GM12801 (cell line): Measurements from ENCODE around the gene EP400.

Experiments
- TF ChIP-seq, protein P1 (sequence below): IDR thresholded peaks from one replicate; pipeline ENCODE4 v1.5.1; 2011; ENCODE audit warnings: control low read depth; ENCODE audit not compliant: insufficient read length; ENCODE audit errors: extremely low read depth

The EP400 gene

DNA sequence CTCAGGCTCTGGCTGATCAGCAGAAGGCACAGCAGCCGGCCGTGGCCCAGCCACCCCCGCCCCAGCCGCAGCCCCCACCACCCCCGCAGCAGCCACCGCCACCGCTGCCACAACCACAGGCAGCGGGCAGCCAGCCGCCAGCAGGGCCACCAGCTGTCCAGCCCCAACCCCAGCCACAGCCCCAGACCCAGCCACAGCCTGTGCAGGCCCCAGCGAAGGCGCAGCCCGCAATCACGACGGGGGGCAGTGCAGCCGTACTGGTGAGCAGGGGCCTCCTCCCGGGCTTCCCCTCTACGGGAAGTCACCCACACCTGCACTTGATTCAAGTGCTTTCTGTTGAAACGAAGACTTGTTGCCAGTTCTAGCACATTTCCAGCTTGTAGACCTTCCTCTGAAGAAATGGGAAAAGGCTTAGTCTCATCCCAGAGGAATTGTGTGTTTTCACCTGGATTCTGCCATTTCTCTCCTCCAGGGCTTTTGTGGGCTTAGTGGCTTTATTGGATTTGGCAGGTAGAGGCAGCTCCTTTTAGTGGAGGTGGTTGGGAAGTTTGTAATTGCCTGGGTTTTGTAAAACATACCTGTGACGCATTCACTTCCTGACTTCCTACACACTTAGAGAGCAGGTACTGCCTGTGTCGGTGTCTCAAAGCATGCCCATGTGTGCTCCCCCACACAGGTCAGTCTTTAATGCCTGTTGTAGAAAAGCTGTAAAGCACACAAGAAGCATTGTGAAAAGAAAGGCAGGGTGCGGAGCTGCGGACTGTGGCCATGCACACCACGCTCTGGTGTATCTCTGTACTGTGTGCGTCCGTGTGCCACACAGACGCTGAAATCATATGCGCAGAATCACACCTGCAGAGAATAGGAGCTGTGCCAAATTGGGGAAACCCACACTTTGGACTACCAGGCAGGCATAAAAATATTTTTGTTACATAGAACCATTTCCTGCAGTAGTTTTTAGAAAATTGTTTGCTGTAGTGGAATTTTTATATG, 103.9 kb downstream of the EP400 start:
- TF ChIP-seq, protein P1, sequence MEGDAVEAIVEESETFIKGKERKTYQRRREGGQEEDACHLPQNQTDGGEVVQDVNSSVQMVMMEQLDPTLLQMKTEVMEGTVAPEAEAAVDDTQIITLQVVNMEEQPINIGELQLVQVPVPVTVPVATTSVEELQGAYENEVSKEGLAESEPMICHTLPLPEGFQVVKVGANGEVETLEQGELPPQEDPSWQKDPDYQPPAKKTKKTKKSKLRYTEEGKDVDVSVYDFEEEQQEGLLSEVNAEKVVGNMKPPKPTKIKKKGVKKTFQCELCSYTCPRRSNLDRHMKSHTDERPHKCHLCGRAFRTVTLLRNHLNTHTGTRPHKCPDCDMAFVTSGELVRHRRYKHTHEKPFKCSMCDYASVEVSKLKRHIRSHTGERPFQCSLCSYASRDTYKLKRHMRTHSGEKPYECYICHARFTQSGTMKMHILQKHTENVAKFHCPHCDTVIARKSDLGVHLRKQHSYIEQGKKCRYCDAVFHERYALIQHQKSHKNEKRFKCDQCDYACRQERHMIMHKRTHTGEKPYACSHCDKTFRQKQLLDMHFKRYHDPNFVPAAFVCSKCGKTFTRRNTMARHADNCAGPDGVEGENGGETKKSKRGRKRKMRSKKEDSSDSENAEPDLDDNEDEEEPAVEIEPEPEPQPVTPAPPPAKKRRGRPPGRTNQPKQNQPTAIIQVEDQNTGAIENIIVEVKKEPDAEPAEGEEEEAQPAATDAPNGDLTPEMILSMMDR, result no peak

GRCh38 chr12:132054983-132055382, 105.2 kb downstream of the EP400 start:
- TF ChIP-seq, protein P1, result no peak

DNA sequence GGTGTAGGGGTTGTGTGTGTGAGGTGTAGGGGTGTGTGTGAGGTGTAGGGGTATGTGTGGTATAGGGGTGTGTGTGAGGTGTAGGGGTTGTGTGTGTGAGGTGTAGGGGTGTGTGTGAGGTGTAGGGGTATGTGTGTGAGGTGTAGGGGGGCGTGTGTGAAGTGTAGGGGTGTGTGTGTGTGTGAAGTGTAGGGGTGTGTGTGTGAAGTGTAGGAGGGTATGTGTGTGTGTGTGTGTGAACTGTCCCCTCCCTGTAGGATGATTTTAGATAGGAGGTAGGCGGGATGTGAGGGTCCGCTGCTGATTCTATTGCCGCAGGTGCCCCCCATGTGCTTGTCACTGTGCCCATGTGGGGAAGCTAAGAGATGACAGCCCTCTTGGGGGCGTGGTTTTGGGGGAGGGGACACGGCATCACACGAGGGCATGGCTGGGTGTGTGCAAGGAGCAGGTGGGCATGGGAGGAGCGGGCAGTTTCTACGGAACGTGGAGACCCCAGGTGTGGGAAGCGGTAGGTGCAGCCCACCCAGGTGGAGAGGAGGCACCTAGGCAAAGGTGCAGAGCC, 105.9 kb downstream of the EP400 start:
- TF ChIP-seq, protein P1, result no peak

- TF ChIP-seq, protein P1, result no peak
Measured at GRCh38 chr12:132056320-132056719, 106.6 kb downstream of the EP400 start.

DNA sequence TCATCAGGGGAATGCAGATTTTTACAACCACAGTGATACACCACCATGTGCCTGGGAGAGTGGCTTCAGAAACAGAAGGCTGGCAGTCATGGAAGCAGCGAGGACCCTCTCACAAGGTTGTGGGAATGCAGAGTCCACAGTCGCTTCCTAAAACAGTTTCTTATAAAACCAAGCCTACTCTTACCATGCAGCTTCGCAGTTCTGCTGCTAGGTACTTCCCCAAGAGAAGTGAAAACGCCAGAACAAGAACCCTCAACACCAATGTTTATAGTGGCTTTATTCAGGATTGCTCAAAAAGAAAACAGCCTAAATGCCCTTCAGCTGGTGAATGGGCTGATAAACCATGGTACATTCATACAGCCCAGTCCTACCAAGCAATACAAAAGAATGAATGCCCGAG, 107.2 kb downstream of the EP400 start:
- TF ChIP-seq, protein P1, result no peak

GRCh38 chr12:132057691-132058090, 107.9 kb downstream of the EP400 start:
- TF ChIP-seq, protein P1, result no peak

DNA sequence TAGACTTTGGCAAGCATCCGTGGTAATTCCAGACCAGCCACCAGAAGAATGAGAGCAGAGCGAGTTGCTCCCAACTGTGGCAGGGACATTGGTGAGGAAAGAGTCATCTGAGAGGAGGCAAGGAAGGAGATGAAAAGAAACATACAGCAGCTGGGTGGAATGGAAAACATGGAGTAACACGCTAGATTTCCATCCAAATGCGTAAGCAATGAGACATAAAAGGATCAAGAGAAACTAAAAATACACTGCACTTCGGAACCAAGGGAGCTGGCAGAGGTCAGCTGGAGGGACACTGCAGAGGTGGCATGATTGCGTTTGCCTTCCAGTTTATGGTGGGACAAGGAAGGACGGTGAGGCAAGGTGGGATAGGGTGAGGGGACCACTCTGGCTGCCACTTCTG, 111.5 kb downstream of the EP400 start:
- TF ChIP-seq, protein P1, result no peak
